ENCODE measurements around the gene SPRED3.
"Not testable (repeated sequence)": the region's sequence is repeated elsewhere in the genome, so short reads cannot be mapped to it uniquely, and the experiment has no call there.

SPRED3 gene

DNA sequence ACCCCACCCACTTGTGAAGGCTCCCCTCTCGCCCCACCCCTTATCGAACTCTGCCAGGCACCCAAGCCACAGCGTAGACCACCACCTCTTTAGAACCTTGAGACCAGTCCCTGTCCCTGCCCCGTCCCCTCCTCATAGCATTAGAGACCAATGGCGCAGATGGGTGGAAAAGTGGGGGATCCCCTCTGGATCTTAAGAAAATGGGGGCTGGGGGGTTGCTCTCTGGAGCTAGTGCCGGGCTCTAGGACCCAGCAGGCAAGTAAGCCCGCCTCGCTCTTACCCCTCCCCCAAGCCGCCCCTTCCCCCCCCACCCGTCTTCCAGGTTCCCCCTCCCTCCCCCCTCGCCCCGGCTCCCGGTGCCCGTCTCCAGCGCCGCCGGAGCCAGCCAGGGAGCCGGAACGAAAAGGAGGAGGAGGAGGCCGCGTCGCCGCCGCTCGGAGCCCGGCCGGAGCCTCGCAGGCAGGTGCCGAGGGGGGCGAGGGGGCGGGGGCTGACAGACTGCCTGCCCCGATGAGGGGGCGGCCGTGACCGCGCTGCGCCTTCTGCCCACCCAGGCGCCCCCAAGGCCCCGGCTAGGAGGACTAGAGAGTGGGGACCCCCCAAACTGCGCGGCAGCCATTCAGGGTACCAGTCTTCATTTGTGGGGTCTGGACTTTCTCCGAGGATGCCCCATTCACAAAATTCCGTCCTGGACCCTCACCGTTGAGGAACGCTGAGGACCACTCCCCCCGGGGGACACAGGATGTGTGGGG is at the start of gene SPRED3:
SPRED3 (plus strand) TSS at position 349 of the 752 bp plus-strand sequence. CDS start 1,606 bp downstream, outside the sequence.
- no peak for DNase-seq

DNA sequence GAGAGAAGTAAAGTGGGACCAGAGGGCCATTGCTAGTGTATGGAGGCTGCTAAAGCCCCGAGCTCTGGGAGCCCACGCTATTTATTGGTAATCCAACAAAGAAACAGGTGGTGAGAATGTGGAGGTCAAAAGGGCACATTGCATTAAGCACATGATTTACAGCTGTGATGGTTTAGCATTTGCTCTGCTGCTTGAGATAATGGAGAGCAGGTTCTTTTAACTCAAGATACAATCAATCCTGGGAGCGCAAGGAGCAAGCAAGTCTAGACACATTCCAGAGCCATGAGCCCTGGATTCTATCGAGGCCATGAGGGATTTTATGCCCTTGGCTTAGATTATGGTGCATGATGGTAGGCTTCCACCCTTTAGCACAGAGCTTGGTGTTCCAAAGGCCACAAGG is 49.5 kb upstream of the SPRED3 start:
- not testable (repeated sequence) for DNase-seq

DNA sequence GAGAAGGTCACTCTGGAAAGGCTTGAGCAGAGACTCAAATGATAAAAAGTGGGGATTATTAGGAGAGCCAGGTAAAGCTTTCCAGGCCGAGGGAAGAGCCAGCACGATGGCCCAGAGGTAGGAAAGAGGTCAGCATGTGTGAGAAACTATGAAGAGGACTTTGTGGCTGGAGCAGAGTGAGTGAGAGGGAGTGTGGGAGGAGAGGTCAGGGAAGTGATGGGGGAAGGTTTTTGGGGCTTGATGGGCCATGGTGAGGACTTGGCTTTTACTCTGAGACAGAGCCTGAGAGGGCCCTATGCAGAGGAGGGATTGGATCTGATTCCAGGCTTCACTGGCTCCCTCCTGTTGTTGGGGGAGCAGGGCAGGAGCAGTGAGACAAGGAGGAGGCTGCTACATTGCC is 47.6 kb upstream of the SPRED3 start:
- no peak for DNase-seq

DNA sequence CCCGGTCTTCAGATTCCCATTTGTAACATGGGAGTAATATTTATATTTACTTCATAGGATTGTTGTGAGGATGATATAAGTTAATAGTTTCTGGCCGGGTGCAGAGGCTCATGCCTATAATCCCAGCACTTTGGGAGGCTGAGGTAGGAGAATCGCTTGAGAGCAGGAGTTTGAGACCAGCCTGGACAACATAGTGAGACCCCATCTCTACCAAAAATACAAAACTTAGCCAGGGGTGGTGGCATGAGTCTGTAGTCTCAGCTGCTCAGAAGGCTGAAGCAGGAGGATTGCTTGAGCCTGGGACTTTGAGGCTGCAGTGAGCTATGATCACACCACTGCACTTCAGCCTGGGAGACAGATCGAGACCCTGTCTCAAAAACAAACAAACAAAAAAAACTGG is 41.7 kb upstream of the SPRED3 start:
- no peak for DNase-seq

DNA sequence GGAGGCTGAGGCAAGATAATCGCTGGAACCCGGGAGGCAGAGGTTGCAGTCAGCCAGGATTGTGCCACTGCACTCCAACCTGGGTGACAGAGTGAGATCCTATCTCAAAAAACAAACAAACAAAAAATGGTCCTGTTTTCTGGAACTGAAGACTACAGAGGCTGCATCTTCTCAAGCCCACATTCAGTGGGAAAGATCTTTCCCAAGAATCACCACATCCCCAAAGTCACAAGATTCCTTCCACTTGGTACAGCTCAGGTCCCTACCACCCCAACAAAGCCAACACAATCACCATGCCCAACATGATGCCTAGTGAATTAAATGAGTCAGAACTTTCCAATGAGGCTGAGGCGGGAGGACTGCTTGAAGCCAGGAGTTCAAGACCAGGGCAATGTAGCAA is 37.6 kb upstream of the SPRED3 start:
- DNase-seq = no peak

- no peak for DNase-seq
These were observed 36.6 kb upstream of the SPRED3 start for GRCh38 chr19:38351865-38352395.

- no peak for DNase-seq
These were observed 35.9 kb upstream of the SPRED3 start for GRCh38 chr19:38352611-38353010.

GRCh38 chr19:38355728-38356725 is 32.5 kb upstream of the SPRED3 start:
- no peak for DNase-seq

GRCh38 chr19:38358071-38358470 is 30.4 kb upstream of the SPRED3 start:
- DNase-seq = no peak

DNA sequence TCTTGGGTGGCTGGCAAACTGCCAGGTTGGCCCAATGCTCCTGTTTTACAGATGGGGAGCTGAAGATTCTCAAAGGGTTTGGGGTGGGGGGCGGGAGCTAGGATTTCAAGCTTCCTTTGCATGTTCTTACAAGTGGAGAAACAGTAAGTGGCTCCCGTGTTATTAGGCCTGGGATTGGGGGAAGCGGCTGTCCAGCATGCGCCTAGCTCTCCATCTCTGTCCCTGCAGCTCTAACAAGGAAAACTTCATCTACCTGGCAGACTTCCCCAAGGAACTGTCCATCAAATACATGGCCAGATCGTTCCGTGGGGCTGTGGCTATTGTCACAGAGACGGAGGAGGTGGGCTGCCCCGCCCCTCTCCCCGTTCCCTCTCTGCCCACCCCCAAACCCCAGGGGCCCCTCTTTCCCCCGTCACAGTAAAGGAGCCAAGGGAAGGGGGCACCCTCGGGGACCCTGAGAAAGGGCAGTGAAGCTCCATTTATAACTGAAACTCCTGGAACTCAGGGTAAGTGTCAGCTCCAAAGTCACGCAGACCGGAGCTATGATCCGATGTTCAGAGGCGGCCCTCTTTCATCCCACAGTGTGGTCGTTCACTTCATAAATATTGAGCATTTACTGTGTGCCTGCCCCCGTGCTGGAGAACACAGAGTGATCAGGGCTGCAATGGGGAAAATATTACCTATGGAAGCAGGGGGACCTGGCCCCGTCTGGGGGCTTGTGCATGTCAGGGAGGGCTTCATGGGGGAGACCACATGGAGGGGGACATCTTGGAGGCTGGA is 29.1 kb upstream of the SPRED3 start:
- DNase-seq = no peak

DNA sequence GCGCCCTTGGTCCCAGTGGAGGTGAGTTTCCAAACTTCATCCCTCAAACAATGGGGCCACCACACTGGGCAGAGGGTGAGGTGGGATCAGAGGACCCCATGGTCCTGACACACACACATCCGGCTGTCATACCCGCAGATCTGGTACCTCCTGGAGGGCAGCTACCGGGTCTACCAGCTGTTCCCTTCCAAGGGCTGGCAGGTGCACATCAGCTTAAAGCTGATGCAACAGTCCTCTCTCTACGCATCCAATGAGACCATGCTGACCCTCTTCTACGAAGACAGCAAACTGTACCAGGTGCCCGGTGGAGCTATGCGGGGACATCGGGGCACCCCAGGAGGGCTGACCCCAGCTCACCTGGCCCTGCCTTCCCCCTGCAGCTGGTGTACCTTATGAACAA is 28.1 kb upstream of the SPRED3 start:
- DNase-seq = no peak

DNA sequence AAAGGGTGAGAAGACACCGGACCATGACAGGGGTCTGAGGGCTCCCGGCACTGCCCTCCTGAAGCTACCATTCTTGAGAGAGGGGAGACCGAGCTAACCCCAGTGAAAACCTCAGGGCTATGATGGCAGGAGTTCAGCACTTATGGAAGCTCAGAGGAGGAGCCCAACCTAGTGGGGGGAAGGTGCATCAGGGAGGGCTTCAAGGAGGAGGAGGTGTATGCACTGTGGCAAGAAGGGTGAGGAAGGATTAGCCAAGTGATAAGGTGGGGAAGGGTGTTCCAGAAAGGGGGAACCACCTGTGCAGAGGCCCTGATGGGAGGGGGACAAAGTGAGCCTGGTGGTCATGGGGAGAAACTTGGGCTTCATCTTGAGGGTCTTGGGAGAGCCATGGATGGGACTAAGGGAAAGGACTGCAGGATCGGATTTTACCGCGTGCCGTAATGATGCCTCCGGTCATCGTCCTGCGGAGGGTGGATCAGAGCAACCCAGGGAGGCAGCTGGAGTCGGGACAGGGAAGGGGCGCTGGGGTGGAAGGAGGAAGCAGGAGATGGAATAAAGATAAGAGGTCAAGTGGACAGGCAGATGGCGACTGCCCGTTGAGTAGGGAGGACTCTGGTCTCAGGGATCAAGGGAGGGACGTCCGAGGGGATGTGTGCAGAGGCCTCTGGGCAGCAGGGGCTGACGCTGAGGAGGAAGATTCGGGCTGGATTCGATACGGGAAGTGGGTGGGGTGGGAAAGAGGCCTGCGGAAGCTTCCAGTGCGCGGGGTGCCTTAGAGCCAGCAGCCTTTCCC is 27.5 kb upstream of the SPRED3 start:
- no peak for DNase-seq

GRCh38 chr19:38361633-38362075 is 26.8 kb upstream of the SPRED3 start:
- DNase-seq = peak in 2 of 4 experiments; percentile 46 to 50

DNA sequence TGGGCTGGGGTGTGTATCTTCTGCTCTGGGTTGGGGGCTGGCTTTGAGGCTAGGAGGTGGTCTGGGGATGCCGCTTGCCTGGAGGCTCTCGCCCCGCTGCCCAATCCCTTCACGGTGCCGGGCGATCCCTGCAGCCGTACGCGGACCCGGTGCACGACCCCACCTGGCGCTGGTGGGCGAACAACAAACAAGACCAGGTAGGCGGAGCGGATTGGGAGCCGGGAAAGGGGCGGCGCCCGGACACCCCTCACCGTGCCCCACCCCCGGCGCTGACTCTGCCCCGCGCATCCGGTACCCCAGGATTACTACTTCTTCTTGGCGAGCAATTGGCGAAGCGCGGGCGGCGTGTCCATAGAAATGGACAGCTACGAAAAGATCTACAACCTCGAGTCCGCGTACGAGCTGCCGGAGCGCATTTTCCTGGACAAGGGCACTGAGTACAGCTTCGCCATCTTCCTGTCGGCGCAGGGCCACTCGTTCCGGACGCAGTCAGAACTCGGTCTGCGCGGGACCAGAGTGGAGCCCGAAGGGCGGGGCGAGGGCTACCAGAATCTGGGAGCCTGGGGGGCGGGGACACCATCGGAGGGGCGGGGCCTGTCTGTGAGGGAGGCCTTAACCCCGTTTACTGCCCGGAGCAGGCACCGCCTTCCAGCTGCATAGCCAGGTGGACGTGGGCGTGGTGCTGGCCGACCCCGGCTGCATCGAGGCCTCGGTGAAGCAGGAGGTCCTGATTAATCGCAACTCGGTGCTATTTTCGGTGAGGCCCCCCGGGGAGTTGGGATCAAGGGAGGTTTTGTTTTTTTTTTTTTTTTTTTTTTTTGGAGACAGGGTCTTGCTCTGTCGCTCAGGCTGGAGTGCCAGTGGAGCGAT is 26.2 kb upstream of the SPRED3 start:
- DNase-seq = peak; percentile 18 to 64 (median 40)

GRCh38 chr19:38362946-38363688 is 25.4 kb upstream of the SPRED3 start:
- DNase-seq = not testable (repeated sequence)

GRCh38 chr19:38367041-38367440 is 21.5 kb upstream of the SPRED3 start:
- DNase-seq = no peak

- no peak for DNase-seq
These were observed 18.9 kb upstream of the SPRED3 start for GRCh38 chr19:38369584-38369983.

GRCh38 chr19:38370299-38370698 is 18.2 kb upstream of the SPRED3 start:
- DNase-seq = no peak

DNA sequence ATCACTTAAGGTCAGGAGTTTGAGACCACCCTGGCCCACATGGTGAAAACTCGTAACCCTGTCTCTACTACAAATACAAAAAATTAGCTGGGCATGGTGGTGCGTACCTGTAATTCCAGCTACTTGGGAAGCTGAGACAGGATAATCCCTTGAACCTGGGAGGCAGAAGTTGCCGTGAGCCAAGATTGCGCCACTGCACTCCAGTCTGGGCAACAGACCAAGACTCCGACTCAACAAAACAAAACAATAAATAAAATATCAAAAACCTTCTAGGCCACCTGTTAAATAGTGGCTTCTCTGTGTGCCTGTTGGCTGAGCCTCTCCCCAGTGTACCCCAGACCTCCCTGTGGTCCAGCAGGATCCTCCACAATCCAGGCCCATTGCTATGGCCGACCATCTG is 17.4 kb upstream of the SPRED3 start:
- no peak for DNase-seq

GRCh38 chr19:38373907-38374331 is 14.6 kb upstream of the SPRED3 start:
- DNase-seq = no peak

Data from activated CD4-positive, CD25-positive, alpha-beta regulatory T cell (primary cell).